Smooth muscle cell of bladder (primary cell): ENCODE results near the gene TRAF2. TPM values are rescaled to one million over a fixed set of nuclear protein-coding genes. Genes with fewer than 3 reads are reported as not detected.

Experiments
- total RNA-seq: library from RNA; depleted of rRNA; stranded (reverse); fragments of >200 nt; gene quantifications from 2 replicates; pipeline ENCODE4 v1.2.3, GENCODE V29; 2014

The TRAF2 gene, protein sequence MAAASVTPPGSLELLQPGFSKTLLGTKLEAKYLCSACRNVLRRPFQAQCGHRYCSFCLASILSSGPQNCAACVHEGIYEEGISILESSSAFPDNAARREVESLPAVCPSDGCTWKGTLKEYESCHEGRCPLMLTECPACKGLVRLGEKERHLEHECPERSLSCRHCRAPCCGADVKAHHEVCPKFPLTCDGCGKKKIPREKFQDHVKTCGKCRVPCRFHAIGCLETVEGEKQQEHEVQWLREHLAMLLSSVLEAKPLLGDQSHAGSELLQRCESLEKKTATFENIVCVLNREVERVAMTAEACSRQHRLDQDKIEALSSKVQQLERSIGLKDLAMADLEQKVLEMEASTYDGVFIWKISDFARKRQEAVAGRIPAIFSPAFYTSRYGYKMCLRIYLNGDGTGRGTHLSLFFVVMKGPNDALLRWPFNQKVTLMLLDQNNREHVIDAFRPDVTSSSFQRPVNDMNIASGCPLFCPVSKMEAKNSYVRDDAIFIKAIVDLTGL
- 4.0 and 6.3 TPM in 2 replicates for total RNA-seq

DNA sequence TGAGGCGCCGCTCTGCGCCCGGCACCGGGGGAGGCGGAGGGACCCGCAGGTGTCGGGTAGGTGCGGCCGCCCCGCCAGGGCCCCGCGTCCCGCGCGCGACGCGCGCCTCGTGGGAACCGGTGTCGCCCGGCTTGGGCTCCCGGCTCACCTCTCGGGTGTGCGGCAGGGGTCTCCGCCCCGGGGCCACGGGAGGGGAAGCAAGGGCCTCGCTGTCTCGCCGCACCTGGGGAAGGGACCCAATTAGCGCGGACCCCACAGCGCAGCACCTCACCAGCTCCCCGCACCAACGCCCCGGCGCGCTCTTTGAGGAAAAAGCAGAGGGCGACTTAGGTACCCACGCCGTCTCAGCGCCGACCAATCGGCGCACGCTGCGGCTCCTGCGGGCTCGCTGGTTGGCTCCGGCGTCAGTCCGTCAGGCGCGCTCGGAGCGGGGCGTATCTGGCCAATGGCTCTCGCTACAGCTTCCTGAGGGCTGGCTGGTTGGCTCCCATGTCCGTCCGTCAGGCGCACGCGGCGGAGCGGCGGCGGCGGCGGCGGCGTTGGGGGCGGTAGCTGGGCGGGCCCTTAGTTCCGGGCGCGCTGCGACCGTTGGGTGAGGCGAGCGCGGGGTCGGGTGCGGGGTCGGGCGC is at the start of gene TRAF2:
Gene TRAF2, plus strand, starts transcription at position 567 of the 629 bp plus-strand sequence. CDS start 12,225 bp downstream, outside the sequence.

GRCh38 chr9:136842380-136842948 is 43.9 kb upstream of the TRAF2 start, which contains the start of gene AJM1:
AJM1 (plus strand) TSS chr9:136842478; CDS start chr9:136844415, 1,937 bp downstream.

DNA sequence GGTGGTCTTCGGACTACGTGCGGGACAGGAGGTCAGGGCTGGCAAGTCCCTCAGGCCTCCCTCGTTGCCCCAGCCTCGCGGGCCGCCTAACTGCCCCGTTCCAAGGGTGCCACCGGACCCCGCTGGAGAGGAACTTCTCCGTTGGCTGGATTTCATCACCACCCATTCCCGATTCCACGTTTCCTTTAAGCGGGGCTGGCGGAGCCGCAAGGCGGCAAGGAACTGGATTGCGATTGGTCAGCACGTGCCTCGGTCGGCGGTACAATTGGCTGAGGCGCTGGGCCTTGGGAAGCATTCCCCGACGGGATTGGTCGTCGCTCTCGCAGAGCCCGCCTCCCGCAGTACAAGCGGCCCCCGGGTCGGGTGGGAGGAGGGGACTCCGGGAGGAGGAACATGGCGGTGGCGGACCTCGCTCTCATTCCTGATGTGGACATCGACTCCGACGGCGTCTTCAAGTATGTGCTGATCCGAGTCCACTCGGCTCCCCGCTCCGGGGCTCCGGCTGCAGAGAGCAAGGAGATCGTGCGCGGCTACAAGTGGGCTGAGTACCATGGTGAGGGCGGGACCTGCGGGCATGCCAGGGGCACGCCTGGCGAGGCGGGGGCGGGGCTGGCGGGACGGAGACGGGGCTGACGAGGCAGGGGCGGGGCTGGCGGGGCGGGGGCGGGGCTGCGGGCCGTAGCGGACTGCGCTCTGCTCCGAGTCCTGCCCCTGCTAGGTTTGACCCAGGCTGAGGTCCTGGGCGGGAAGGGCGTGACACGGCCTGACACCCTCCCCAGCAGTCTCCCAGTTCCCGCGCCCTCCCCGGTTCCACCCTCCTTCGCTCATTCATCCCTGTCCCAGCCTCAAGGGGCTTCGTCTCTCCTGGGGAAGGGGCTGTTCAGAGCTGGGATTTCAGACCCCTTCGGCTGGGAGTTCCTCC is 37.0 kb upstream of the TRAF2 start, which contains the start of gene PHPT1:
Gene PHPT1, plus strand, starts transcription at position 372 of the 922 bp plus-strand sequence. Its CDS starts 22 bp downstream, at position 394.

GRCh38 chr9:136851941-136852663 is 34.2 kb upstream of the TRAF2 start, which contains the start of gene MAMDC4:
MAMDC4 (plus strand) TSS chr9:136852346; CDS start chr9:136852417, 71 bp downstream.

DNA sequence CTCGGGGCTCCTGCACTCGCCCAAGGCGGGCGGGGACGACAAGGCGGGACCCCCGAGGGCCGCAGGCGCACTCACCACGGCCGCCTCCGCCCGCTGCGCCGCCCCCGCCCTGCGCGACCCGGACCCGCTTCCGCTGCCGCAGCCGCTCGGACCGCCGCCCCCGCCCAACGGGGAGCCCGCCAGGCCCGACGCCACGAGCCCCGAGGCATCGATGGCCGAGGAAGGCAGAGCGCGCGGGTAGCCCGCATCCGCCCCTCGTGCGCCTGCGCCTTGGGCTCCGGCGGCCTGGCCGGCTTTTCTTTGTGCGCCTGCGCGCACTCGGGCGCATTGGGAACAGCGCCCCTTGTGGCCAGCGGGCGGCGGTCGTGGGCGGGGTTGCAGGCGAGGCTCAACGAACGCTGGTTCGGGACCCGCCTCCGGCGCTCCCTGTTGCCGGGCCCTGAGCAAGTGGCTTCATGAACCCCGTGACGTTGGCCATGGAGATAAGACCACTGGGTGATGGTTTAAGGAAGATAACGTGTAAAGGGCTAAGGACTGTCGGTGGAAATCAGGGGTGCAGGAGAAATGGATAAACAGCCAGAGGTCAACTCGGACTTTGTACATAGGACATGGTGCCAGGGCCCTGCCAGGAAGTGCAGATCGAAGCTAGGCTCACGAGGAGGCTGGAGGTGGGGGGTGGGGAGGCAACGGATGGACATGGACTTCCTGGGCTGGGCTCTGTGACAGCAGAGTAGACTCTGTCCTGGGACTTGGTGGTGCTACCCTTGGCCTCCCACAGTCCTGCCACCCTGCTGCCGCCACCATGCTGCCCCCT is 58.4 kb downstream of the TRAF2 start, which contains the start of the genes C8G and FBXW5:
Gene C8G, plus strand, starts transcription at position 725 of the 814 bp plus-strand sequence. Its CDS starts 78 bp downstream, at position 803.
Gene FBXW5, minus strand, starts transcription at position 220 of the 814 bp plus-strand sequence. CDS start 655 bp downstream, outside the sequence.

GRCh38 chr9:136951541-136952320 is 65.4 kb downstream of the TRAF2 start, which contains the start of gene LCN12:
LCN12 (plus strand) TSS chr9:136952273; CDS start chr9:136952328, 55 bp downstream.

Other genes starting within 250 kb of the TRAF2 start
- 10.5 and 15.6 TPM in 2 replicates for gene EGFL7, start 223.6 kb upstream of the TRAF2 start, total RNA-seq
- gene AGPAT2, start 199.1 kb upstream of the TRAF2 start, total RNA-seq: 42.0 and 46.8 TPM in 2 replicates
- 1.00 and 1.0 TPM in 2 replicates for gene DIPK1B, start 173.9 kb upstream of the TRAF2 start, total RNA-seq
- not detected in 2 replicates for gene LCN10, start 143.6 kb upstream of the TRAF2 start, total RNA-seq
- gene LCN6, start 138.0 kb upstream of the TRAF2 start, total RNA-seq: not detected in 2 replicates
- gene LCN8, start 128.3 kb upstream of the TRAF2 start, total RNA-seq: not detected in 2 replicates
- not detected in 2 replicates for gene LCN15, start 122.0 kb upstream of the TRAF2 start, total RNA-seq
- 57.2 and 57.3 TPM in 2 replicates for gene TMEM141, start 95.2 kb upstream of the TRAF2 start, total RNA-seq
- 0.28 and 0.46 TPM in 2 replicates for gene CCDC183, start 90.2 kb upstream of the TRAF2 start, total RNA-seq
- 55.6 and 61.1 TPM in 2 replicates for gene RABL6, start 78.6 kb upstream of the TRAF2 start, total RNA-seq
- 1.00 and 1.4 TPM in 2 replicates for gene AJM1, start 44.0 kb upstream of the TRAF2 start, total RNA-seq
- gene PHPT1, start 37.1 kb upstream of the TRAF2 start, total RNA-seq: 203 and 206 TPM in 2 replicates
- gene MAMDC4, start 34.2 kb upstream of the TRAF2 start, total RNA-seq: 0.85 and 2.2 TPM in 2 replicates
- gene EDF1, start 20.2 kb upstream of the TRAF2 start, total RNA-seq: 452 and 470 TPM in 2 replicates
- gene FBXW5, start 58.2 kb downstream of the TRAF2 start, total RNA-seq: 116 and 152 TPM in 2 replicates
- gene C8G, start 58.7 kb downstream of the TRAF2 start, total RNA-seq: 0.14 TPM in 1 of 2 replicates, not detected in the other
- 0.28 TPM in 1 of 2 replicates, not detected in the other for gene LCN12, start 65.8 kb downstream of the TRAF2 start, total RNA-seq
- 2.3 and 14.1 TPM in 2 replicates for gene PTGDS, start 91.0 kb downstream of the TRAF2 start, total RNA-seq
- 0.57 and 3.4 TPM in 2 replicates for gene LCNL1, start 96.5 kb downstream of the TRAF2 start, total RNA-seq
- 6.6 and 7.5 TPM in 2 replicates for gene PAXX, start 105.9 kb downstream of the TRAF2 start, total RNA-seq
- gene CLIC3, start 110.1 kb downstream of the TRAF2 start, total RNA-seq: 5.0 and 7.8 TPM in 2 replicates
- gene ABCA2, start 141.7 kb downstream of the TRAF2 start, total RNA-seq: 11.9 and 20.0 TPM in 2 replicates
- not detected in 2 replicates for gene FUT7, start 145.6 kb downstream of the TRAF2 start, total RNA-seq
- gene NPDC1, start 159.7 kb downstream of the TRAF2 start, total RNA-seq: 12.1 and 18.4 TPM in 2 replicates
- gene ENTPD2, start 167.5 kb downstream of the TRAF2 start, total RNA-seq: not detected in 2 replicates
- gene SAPCD2, start 184.0 kb downstream of the TRAF2 start, total RNA-seq: 0.43 and 0.55 TPM in 2 replicates
- gene UAP1L1, start 191.0 kb downstream of the TRAF2 start, total RNA-seq: 7.7 and 14.3 TPM in 2 replicates
- 73.2 and 87.0 TPM in 2 replicates for gene MAN1B1, start 200.5 kb downstream of the TRAF2 start, total RNA-seq
- gene DPP7, start 228.2 kb downstream of the TRAF2 start, total RNA-seq: 68.8 and 81.6 TPM in 2 replicates